ENCODE results near the gene NTNG1.

GRCh38 chr1:107142140-107142542 lies 1.3 kb downstream of the NTNG1 start:
- TF ChIP-seq CTCF (IDR thresholded peaks at IDR 0.05; ENCODE audit: borderline replicate concordance, extremely low read depth, low read length, poor library complexity, severe bottlenecking), result peak; percentile 76
- TF ChIP-seq EZH2 (IDR thresholded peaks at IDR 0.05; ENCODE audit: borderline replicate concordance, low read depth, low read length, severe bottlenecking), result no peak

Measured in DND-41 (cell line).